ENCODE measurements around the gene GPC3. TPM values are rescaled to one million over a fixed set of nuclear protein-coding genes. Genes with fewer than 3 reads are reported as not detected.

Gene GPC3
- total and polyA plus RNA-seq, 2 of the 4 experiments (the other 2 are of a cell fraction): not detected

GRCh38 chrX:133668225-133668931, 317.0 kb downstream of the GPC3 start:
- no peak overlapping the region for H2BK15ac ChIP-seq (ENCODE audit: low read depth, low read length)
- no peaks in the 10 kb centered on the region; the same call in 1 of the 2 replicates for H4K20me1 ChIP-seq (ENCODE audit: insufficient read depth, low read length)
- no peak overlapping the region for H3K4ac ChIP-seq (ENCODE audit: low read depth, low read length)
- no peaks in the 10 kb centered on the region for H3K79me1 ChIP-seq (ENCODE audit: low read depth in 1 of 2, low read length in 2 of 2)
- H3K4me2 ChIP-seq (ENCODE audit: low read depth, low read length): no peak overlapping the region
- dilution Hi-C loops (cut with HindIII; ENCODE audit: low sequenced_read_pairs, unreplicated experiment): no loop called here
- no peaks in the 10 kb centered on the region for H3K36me3 ChIP-seq (ENCODE audit: control insufficient read depth, insufficient read depth, low read length)
- BruUV-seq (replicated peaks): no TSS peak
- H4K8ac ChIP-seq (ENCODE audit: low read depth in 2 of 2, low read length in 2 of 2): no peak overlapping the region
- no peak overlapping the region for H3K18ac ChIP-seq (ENCODE audit: low read depth, low read length)
- intact Hi-C loops (cut with micrococcal nuclease): loop anchor here (10.0 kb wide), 1 partner anchor 254 kb away; the partner anchor contains the start of gene GPC4
- WGBS, 2 experiments (ENCODE audit: extremely low coverage in 2 of 2, insufficient read length in 1 of 2): no CpG with 5 or more reads among the region's 3 CpGs
- H3K56ac ChIP-seq (ENCODE audit: extremely low read depth, insufficient read depth, low read length): no peak overlapping the region
- in situ Hi-C loops (cut with MboI; ENCODE audit: low sequenced_read_pairs): no loop called here
- no peak overlapping the region for H2BK20ac ChIP-seq (ENCODE audit: low read depth, low read length)
- H2BK120ac ChIP-seq (ENCODE audit: low read depth, low read length): no peak overlapping the region
- no peak overlapping the region for H4K91ac ChIP-seq (ENCODE audit: insufficient read depth, low read depth, low read length)
- H3K27ac ChIP-seq (ENCODE audit: insufficient read depth, low read length): no peak overlapping the region
- H2AK5ac ChIP-seq (ENCODE audit: low read depth, low read length): no peak overlapping the region
- no peaks in the 10 kb centered on the region for H3K9me1 ChIP-seq (ENCODE audit: insufficient read depth, low read length)
- no peaks in the 10 kb centered on the region for H3K9me3 ChIP-seq (ENCODE audit: control insufficient read depth, insufficient read depth, low read length)
- no peak overlapping the region for H2BK5ac ChIP-seq (ENCODE audit: low read depth, low read length, poor library complexity, severe bottlenecking)
- H4K5ac ChIP-seq (ENCODE audit: low read depth, low read length): no peak overlapping the region
- ChIA-PET CTCF (interaction anchor here (0.6 kb wide), 2 partner anchors 336 to 1234 kb away, joined by 3 to 4 read pairs; no protein-coding TSS in a partner anchor), POLR2A (ENCODE audit: unreplicated experiment) (no interaction called here)
- ATAC-seq (ENCODE audit: low read depth) (no peak), DNase-seq (no peak)
- H3K9ac ChIP-seq (ENCODE audit: low read depth, low read length): no peak overlapping the region
- H3K4me3 ChIP-seq (ENCODE audit: insufficient read depth, low read depth, low read length): no peak overlapping the region
- H3K14ac ChIP-seq (replicated peaks; ENCODE audit: low read depth, low read length): no peak overlapping the region
- H3K4me1 ChIP-seq (ENCODE audit: control insufficient read depth, insufficient read depth, low read length): no peaks in the 10 kb centered on the region
- H3K27me3 ChIP-seq (ENCODE audit: control insufficient read depth, insufficient read depth, low read length): peaks cover 3% of the 10 kb centered on the region
- no peak overlapping the region for H3K23ac ChIP-seq (ENCODE audit: low read depth, low read length)
- H2AFZ ChIP-seq (replicated peaks; ENCODE audit: low read length, poor library complexity): no peak overlapping the region
- no peak overlapping the region for H2AK9ac ChIP-seq (replicated peaks; ENCODE audit: low read depth, low read length, poor library complexity)
- TF ChIP-seq RAD21 (IDR thresholded peaks at IDR 0.05; ENCODE audit: low read length) (no peak), RCOR1 (IDR thresholded peaks at IDR 0.05; ENCODE audit: insufficient replicate concordance, low read length) (no peak), SMC3 (IDR thresholded peaks at IDR 0.05; ENCODE audit: low read depth, low read length) (no peak), MAFK (IDR thresholded peaks at IDR 0.05; ENCODE audit: low read depth, low read length) (no peak), RFX5 (IDR thresholded peaks at IDR 0.05; ENCODE audit: low read depth, low read length) (no peak), CHD1 (IDR thresholded peaks at IDR 0.05; ENCODE audit: low read depth, low read length) (no peak), FOS (IDR thresholded peaks at IDR 0.05; ENCODE audit: low read depth, low read length) (no peak), MXI1 (IDR thresholded peaks at IDR 0.05; ENCODE audit: borderline replicate concordance, low read depth, low read length) (no peak), BHLHE40 (IDR thresholded peaks at IDR 0.05; ENCODE audit: low read depth, low read length) (no peak), USF2 (IDR thresholded peaks at IDR 0.05; ENCODE audit: low read depth, low read length) (no peak), POLR2A (IDR thresholded peaks at IDR 0.05; ENCODE audit: low read depth, low read length) (no peak), CTCF (conservative IDR thresholded peaks at IDR 0.05; ENCODE audit: low read depth, low read length) (no peak)
- TF ChIP-seq, protein P1, sequence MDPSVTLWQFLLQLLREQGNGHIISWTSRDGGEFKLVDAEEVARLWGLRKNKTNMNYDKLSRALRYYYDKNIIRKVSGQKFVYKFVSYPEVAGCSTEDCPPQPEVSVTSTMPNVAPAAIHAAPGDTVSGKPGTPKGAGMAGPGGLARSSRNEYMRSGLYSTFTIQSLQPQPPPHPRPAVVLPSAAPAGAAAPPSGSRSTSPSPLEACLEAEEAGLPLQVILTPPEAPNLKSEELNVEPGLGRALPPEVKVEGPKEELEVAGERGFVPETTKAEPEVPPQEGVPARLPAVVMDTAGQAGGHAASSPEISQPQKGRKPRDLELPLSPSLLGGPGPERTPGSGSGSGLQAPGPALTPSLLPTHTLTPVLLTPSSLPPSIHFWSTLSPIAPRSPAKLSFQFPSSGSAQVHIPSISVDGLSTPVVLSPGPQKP (IDR thresholded peaks at IDR 0.05; ENCODE audit: borderline replicate concordance, low read depth, low read length): no peak

All from IMR-90 (cell line).